Measurements from ENCODE around the gene HIGD1B.

DNA sequence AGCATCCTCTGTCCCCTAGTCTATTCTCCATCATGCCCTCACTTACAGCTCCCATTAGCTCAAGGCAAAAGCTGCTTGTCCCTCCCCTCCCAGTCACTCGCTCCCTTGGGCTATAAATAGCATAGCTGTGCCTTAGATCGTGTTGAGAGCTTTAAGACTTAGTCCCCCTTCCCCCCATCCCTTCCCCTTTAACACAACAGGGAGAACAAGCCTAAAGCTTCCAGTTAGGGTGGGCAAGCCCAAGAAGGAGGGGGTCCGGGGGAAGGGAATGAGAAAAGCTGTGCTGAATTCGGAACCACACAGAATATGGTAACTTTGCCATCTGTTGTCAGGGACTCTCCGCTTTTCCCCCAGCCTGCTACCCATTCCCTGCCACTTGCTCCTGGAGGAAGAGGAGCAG lies 4.9 kb upstream of the HIGD1B start:
- TF ChIP-seq ZNF274 (IDR thresholded peaks at IDR 0.05; ENCODE audit: low read depth, low read length) (no peak), SUZ12 (IDR thresholded peaks at IDR 0.05; ENCODE audit: extremely low read depth, insufficient read depth, insufficient read length) (no peak)

Data from NT2/D1 (cell line).